ENCODE results near the gene IFITM10. TPM values are rescaled to one million over a fixed set of nuclear protein-coding genes. Genes with fewer than 3 reads are reported as not detected.

IFITM10 gene
- total and polyA plus RNA-seq, 10 of the 15 experiments (the other 5 are each of a cell fraction or from before 2014, with no cell fraction given), result 0.04 to 0.27 TPM; not detected in 8

DNA sequence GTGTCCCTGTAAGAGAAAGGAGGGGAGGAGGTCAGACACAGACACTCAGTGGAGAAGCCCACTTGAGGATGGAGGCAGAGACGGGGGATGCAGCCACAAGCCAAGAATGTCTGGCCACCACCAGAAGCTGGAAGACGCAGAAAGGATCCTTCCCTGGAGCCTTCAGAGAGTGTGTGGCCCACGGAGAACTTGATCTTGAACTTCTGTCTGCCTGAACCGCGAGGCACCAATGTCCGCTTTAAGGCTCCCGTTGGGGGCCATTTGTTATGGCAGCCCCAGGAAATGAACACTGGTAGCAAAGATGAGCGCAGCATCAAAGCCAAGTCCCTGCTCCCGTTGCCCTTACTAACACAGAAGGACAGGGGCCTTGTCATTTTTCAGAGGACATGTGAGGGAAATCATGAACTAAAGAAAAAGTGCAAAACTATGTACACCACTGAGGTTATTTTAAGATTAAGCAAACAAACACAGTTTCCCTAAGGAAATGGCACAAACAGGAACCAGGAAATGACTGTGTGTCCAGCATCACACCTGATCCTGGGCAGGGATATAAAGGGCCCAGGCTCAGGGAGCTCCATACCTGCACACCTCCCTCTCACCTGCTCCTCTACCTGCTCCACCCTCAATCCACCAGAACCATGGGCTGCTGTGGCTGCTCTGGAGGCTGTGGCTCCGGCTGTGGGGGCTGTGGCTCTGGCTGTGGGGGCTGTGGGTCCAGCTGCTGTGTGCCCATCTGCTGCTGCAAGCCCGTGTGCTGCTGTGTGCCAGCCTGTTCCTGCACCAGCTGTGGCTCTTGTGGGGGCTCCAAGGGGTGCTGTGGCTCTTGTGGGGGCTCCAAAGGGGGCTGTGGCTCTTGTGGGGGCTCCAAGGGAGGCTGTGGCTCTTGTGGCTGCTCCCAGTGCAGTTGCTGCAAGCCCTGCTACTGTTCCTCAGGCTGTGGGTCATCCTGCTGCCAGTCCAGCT is 53.5 kb downstream of the IFITM10 start, which contains the start of gene KRTAP5-6 (continued):
- TF ChIP-seq POLR2AphosphoS2 (IDR thresholded peaks at IDR 0.05; ENCODE audit: low read depth, low read length) (no peak), STAT3 (IDR thresholded peaks at IDR 0.05; ENCODE audit: low read depth, low read length) (no peak), BRCA1 (IDR thresholded peaks at IDR 0.05; ENCODE audit: low read depth, low read length) (no peak)

DNA sequence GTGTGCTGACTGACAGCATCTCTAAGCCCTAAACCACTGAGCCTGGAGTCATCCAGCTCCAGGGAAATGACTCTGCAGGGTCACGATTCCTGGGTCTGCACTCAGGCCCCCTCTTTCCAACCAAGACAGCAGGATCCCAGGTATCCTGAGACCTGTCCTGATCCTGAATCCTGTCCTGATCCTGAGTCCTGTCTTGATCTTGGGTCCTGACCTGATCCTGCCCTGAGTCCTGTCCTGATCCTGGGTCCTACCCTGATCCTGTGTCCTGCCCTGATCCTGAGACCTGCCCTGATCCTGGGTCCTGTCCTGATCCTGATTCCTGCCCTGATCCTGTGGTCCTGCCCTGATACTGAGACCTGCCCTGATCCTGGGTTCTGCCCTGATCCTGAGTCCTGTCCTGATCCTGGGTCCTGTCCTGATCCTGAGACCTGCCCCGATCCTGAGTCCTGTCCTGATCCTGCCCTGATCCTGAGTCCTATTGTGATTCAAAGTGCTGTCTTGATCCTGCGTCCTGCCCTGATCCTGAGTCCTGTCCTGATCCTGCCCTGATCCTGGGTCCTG is 54.8 kb downstream of the IFITM10 start:
- H3K4me3 ChIP-seq, result no peak overlapping the region
- no peaks in the 10 kb centered on the region for H3K36me3 ChIP-seq (ENCODE audit: control insufficient read depth in 2 of 2, insufficient read depth in 2 of 2, low read length in 1 of 2)
- no peaks in the 10 kb centered on the region for H3K9me3 ChIP-seq (replicated peaks; ENCODE audit: control insufficient read depth, insufficient read depth, low read length)
- FAIRE-seq, result no peak
- no peaks in the 10 kb centered on the region; the same call in 1 of the 2 replicates for H4K20me1 ChIP-seq (ENCODE audit: control insufficient read depth, insufficient read depth)
- intact Hi-C loops (cut with micrococcal nuclease; ENCODE audit: unreplicated experiment) (loop anchor here (2.0 kb wide), 1 partner anchor 455 kb away; no protein-coding TSS in a partner anchor), in situ Hi-C loops (cut with MboI) (loop anchor here (5.0 kb wide), 2 partner anchors 127 to 457 kb away; no protein-coding TSS in a partner anchor)
- H3K4me1 ChIP-seq (ENCODE audit: control insufficient read depth, insufficient read depth, low read length), result no peaks in the 10 kb centered on the region
- no peak overlapping the region for H3K27ac ChIP-seq (ENCODE audit: control insufficient read depth, insufficient read depth)
- H3K79me2 ChIP-seq (ENCODE audit: control insufficient read depth, insufficient read depth, low read length), result no peaks in the 10 kb centered on the region
- H2AFZ ChIP-seq (ENCODE audit: control insufficient read depth, low read depth, low read length), result no peak overlapping the region
- H3K4me2 ChIP-seq (ENCODE audit: control insufficient read depth, insufficient read depth), result no peak overlapping the region
- RAD21 ChIA-PET (ENCODE audit: unreplicated experiment), result interaction anchor here (3.5 kb wide), 1 partner anchor 306 kb away, joined by 30 read pairs; no protein-coding TSS in a partner anchor
- H3K27me3 ChIP-seq (replicated peaks in 1 of 2; ENCODE audit: control insufficient read depth in 2 of 2, insufficient read depth in 2 of 2, low read length in 1 of 2), result peaks cover 2 to 3% of the 10 kb centered on the region in 2 experiments; a peak in 2 of 4 replicates
- CTCF ChIA-PET, result interaction anchor here (2.7 to 5.7 kb wide), 4 partner anchors 12 to 456 kb away, joined by 19 to 187 read pairs (median 24); partner anchors contain the start of gene SYT8
- POLR2A ChIA-PET, result no interaction called here
- SMC1A ChIA-PET (ENCODE audit: uncharacterized antibody, unreplicated experiment), result interaction anchor here (3.2 kb wide), 1 partner anchor 136 kb away, joined by 65 read pairs; the partner anchor contains the start of gene SYT8
- ATAC-seq, result no peak
- TF ChIP-seq, protein P1, sequence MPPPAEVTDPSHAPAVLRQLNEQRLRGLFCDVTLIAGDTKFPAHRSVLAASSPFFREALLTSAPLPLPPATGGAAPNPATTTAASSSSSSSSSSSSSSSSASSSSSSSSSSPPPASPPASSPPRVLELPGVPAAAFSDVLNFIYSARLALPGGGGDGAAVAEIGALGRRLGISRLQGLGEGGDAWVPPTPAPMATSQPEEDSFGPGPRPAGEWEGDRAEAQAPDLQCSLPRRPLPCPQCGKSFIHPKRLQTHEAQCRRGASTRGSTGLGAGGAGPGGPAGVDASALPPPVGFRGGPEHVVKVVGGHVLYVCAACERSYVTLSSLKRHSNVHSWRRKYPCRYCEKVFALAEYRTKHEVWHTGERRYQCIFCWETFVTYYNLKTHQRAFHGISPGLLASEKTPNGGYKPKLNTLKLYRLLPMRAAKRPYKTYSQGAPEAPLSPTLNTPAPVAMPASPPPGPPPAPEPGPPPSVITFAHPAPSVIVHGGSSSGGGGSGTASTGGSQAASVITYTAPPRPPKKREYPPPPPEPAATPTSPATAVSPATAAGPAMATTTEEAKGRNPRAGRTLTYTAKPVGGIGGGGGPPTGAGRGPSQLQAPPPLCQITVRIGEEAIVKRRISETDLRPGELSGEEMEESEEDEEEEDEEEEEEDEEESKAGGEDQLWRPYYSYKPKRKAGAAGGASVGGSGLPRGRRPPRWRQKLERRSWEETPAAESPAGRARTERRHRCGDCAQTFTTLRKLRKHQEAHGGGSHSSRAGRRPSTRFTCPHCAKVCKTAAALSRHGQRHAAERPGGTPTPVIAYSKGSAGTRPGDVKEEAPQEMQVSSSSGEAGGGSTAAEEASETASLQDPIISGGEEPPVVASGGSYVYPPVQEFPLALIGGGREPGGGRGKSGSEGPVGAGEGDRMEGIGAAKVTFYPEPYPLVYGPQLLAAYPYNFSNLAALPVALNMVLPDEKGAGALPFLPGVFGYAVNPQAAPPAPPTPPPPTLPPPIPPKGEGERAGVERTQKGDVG (CRISPR knock-in tag; IDR thresholded peaks at IDR 0.05), result no peak
- TF ChIP-seq HDAC2 (IDR thresholded peaks at IDR 0.05), result no peak
- no peak for TF ChIP-seq GATAD2B (conservative IDR thresholded peaks at IDR 0.05; ENCODE audit: low read depth)
- no peak for TF ChIP-seq NFYB (IDR thresholded peaks at IDR 0.05; ENCODE audit: insufficient read depth, low read depth, low read length)
- no peak for TF ChIP-seq STAT1 (conservative IDR thresholded peaks at IDR 0.05)
- no peak for TF ChIP-seq SREBF2 (IDR thresholded peaks at IDR 0.05; ENCODE audit: low read length)
- TF ChIP-seq, protein P2, sequence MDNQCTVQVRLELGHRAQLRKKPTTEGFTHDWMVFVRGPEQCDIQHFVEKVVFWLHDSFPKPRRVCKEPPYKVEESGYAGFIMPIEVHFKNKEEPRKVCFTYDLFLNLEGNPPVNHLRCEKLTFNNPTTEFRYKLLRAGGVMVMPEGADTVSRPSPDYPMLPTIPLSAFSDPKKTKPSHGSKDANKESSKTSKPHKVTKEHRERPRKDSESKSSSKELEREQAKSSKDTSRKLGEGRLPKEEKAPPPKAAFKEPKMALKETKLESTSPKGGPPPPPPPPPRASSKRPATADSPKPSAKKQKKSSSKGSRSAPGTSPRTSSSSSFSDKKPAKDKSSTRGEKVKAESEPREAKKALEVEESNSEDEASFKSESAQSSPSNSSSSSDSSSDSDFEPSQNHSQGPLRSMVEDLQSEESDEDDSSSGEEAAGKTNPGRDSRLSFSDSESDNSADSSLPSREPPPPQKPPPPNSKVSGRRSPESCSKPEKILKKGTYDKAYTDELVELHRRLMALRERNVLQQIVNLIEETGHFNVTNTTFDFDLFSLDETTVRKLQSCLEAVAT (IDR thresholded peaks at IDR 0.05), result no peak
- TF ChIP-seq RUNX3 (IDR thresholded peaks at IDR 0.05; ENCODE audit: low read length), result no peak
- no peak for TF ChIP-seq HDAC6 (IDR thresholded peaks at IDR 0.05; ENCODE audit: unreplicated experiment)
- no peak for TF ChIP-seq ZNF622 (IDR thresholded peaks at IDR 0.05)
- DNase-seq (ENCODE audit: low read depth, low spot score), result no peak
- H3K9ac ChIP-seq (ENCODE audit: control insufficient read depth, insufficient read depth, low read length), result no peak overlapping the region
- no TSS peak for BruUV-seq (replicated peaks)
- 10% methylated on average over 3 of the region's 3 CpGs for WGBS (ENCODE audit: insufficient coverage, insufficient replicate concordance, low lambda C conversion rate, missing lambda C conversion rate)

All from GM12878 (cell line).